Natural killer cell (primary cell): ENCODE results near the gene SON. TPM values are rescaled to one million over a fixed set of nuclear protein-coding genes. Genes with fewer than 3 reads are reported as not detected.
"Not testable (repeated sequence)": the region's sequence is repeated elsewhere in the genome, so short reads cannot be mapped to it uniquely, and the experiment has no call there.

Source experiments
- ATAC-seq, 3 donors: fragments of 150-1000 bp in 2 of 3; fragments of 200-7000 bp in 1 of 3; cut with Tn5 transposase; 1 replicate in 1 of 3; 2 replicates in 2 of 3; pipeline ENCODE4 v1.10.0; 2021; ENCODE audit warnings: mild to moderate bottlenecking in 2 of 3, moderate library complexity in 2 of 3
- DNase-seq, 2 donors: peaks; one replicate each; pipeline versions ENCODE4 v3.0.0 to v3.0.0-alpha.2; 2013 to 2021; ENCODE audit warnings: mixed read lengths in 1 of 2
- H3K27ac ChIP-seq: one replicate; pipeline ENCODE4 v1.5.1; 2013; ENCODE audit warnings: mild to moderate bottlenecking, low read length
- H3K27me3 ChIP-seq: one replicate; pipeline ENCODE4 v1.6.1; 2013; ENCODE audit warnings: low read length; ENCODE audit not compliant: control insufficient read depth, insufficient read depth
- H3K36me3 ChIP-seq: one replicate; pipeline ENCODE4 v1.6.1; 2013; ENCODE audit warnings: low read length; ENCODE audit not compliant: control insufficient read depth, insufficient read depth
- H3K4me1 ChIP-seq: one replicate; pipeline ENCODE4 v1.6.1; 2013; ENCODE audit warnings: low read length; ENCODE audit not compliant: control insufficient read depth, insufficient read depth
- H3K4me3 ChIP-seq: one replicate; pipeline ENCODE4 v1.5.1; 2013; ENCODE audit warnings: low read length
- H3K9me3 ChIP-seq: one replicate; pipeline ENCODE4 v1.6.1; 2013; ENCODE audit warnings: low read length; ENCODE audit not compliant: control insufficient read depth, insufficient read depth
- H3K27ac Mint-ChIP-seq, 2 donors: one replicate each; pipeline ENCODE4 v1.8.0; 2022; ENCODE audit warnings: mild to moderate bottlenecking in 2 of 2, mixed read lengths in 2 of 2, moderate library complexity in 1 of 2
- H3K27me3 Mint-ChIP-seq, 2 donors: one replicate each; pipeline ENCODE4 v1.8.0; 2022; ENCODE audit warnings: low read depth in 2 of 2, mixed read lengths in 2 of 2
- H3K36me3 Mint-ChIP-seq: one replicate; pipeline ENCODE4 v1.8.0; 2022; ENCODE audit warnings: mixed read lengths
- H3K4me1 Mint-ChIP-seq, 2 donors: one replicate each; pipeline ENCODE4 v1.8.0; 2022; ENCODE audit warnings: mixed read lengths in 2 of 2
- H3K4me3 Mint-ChIP-seq: one replicate; pipeline ENCODE4 v1.8.0; 2022; ENCODE audit warnings: mild to moderate bottlenecking, moderate library complexity, mixed read lengths
- H3K9me3 Mint-ChIP-seq, 2 donors: one replicate each; pipeline ENCODE4 v1.8.0; 2022; ENCODE audit warnings: mixed read lengths in 2 of 2
- WGBS: methylation state at CpG from one replicate; pipeline ENCODE4 v1.1.7; 2013; ENCODE audit warnings: missing lambda C conversion rate; ENCODE audit not compliant: insufficient coverage; 5-methylcytosine and 5-hydroxymethylcytosine counted together
- intact Hi-C: fragments of 100-400 bp; cut with micrococcal nuclease; formaldehyde crosslinking; loops from one replicate; pipeline ENCODE4 v1.14.2; 2022
- total RNA-seq, 4 donors: library from RNA; stranded (reverse); fragments of 120-200 nt in 1 of 4; gene quantifications; one replicate each; pipeline versions ENCODE4 v1.2.3 to v1.2.4, GENCODE V29; 2013 to 2022
- TF ChIP-seq, protein P1 (sequence below): fragments of 200-600 bp; IDR thresholded peaks from one replicate; pipeline ENCODE4 v1.8.0; 2022; ENCODE audit warnings: antibody characterized with exemption

The SON gene
- total RNA-seq, 3 donors from 2014 or later (not counting 1 experiment from before 2014, with no cell fraction given), result 348 to 442 (median 416) TPM

GRCh38 chr21:33619726-33620125, 76.9 kb downstream of the SON start:
- no peaks in the 10 kb centered on the region for H3K27me3 ChIP-seq
- TF ChIP-seq, protein P1, sequence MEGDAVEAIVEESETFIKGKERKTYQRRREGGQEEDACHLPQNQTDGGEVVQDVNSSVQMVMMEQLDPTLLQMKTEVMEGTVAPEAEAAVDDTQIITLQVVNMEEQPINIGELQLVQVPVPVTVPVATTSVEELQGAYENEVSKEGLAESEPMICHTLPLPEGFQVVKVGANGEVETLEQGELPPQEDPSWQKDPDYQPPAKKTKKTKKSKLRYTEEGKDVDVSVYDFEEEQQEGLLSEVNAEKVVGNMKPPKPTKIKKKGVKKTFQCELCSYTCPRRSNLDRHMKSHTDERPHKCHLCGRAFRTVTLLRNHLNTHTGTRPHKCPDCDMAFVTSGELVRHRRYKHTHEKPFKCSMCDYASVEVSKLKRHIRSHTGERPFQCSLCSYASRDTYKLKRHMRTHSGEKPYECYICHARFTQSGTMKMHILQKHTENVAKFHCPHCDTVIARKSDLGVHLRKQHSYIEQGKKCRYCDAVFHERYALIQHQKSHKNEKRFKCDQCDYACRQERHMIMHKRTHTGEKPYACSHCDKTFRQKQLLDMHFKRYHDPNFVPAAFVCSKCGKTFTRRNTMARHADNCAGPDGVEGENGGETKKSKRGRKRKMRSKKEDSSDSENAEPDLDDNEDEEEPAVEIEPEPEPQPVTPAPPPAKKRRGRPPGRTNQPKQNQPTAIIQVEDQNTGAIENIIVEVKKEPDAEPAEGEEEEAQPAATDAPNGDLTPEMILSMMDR, result no peak
- intact Hi-C loops, result no loop called here
- no peak overlapping the region for H3K27ac Mint-ChIP-seq
- no peaks in the 10 kb centered on the region for H3K9me3 Mint-ChIP-seq
- no peaks in the 10 kb centered on the region for H3K27me3 Mint-ChIP-seq
- H3K9me3 ChIP-seq, result no peaks in the 10 kb centered on the region
- H3K36me3 Mint-ChIP-seq, result no peaks in the 10 kb centered on the region
- H3K27ac ChIP-seq, result no peak overlapping the region
- no peak overlapping the region for H3K4me3 Mint-ChIP-seq
- ATAC-seq, result no peak
- 89% methylated on average over 2 of the region's 4 CpGs for WGBS
- H3K4me1 ChIP-seq, result no peaks in the 10 kb centered on the region
- no peak for DNase-seq
- no peaks in the 10 kb centered on the region for H3K4me1 Mint-ChIP-seq
- peaks cover 24% of the 10 kb centered on the region for H3K36me3 ChIP-seq
- no peak overlapping the region for H3K4me3 ChIP-seq

DNA sequence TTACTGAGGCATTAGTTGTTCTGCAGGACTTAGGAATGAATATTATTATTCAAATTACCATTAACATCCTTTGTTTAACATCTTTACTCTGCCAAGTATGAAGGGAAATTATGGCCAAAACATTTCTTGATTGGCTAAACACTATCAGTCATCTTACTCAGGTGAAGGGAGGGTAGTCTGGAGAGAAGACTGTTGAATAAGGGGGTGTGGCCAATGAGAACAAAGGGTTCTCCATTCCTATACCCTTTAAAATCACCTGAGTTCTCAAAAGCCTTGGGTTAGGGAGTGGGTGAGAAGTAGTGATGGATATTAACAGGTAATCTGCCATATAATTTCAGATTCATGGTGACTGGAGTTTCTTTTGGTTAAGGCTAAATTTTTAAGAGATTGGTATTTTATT, 79.4 kb downstream of the SON start:
- Mint-ChIP-seq H3K27ac (no peak overlapping the region), H3K4me1 (no peaks in the 10 kb centered on the region), H3K36me3 (no peaks in the 10 kb centered on the region), H3K9me3 (no peaks in the 10 kb centered on the region), H3K27me3 (no peaks in the 10 kb centered on the region), H3K4me3 (no peak overlapping the region)
- no peak for DNase-seq
- Histone ChIP-seq H3K27me3 (no peaks in the 10 kb centered on the region), H3K4me3 (no peak overlapping the region), H3K36me3 (peaks cover 27% of the 10 kb centered on the region), H3K9me3 (no peaks in the 10 kb centered on the region), H3K4me1 (no peaks in the 10 kb centered on the region), H3K27ac (no peak overlapping the region)
- ATAC-seq, result no peak
- TF ChIP-seq, protein P1, result no peak
- intact Hi-C loops, result no loop called here

DNA sequence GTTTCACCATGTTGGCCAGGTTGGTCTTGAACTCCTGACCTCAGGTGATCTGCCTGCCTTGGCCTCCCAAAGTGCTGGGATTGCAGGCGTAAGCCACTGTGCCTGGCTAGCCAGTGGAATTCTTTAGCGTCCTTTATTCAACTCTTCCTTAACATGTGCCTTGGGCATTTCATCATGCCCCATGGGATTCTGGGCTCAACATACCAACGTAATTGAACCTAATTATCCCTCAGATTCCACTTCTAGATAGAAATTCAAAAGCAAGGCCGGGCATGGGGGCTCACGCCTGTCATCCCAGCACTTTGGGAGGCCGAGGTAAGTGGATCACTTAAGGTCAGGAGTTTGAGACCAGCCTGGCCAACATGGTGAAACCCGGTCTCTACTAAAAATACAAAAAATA, 83.3 kb downstream of the SON start:
- peaks cover 34% of the 10 kb centered on the region for H3K36me3 ChIP-seq
- H3K36me3 Mint-ChIP-seq, H3K27me3 ChIP-seq, H3K4me1 Mint-ChIP-seq, H3K4me3 ChIP-seq, intact Hi-C loops, H3K27ac ChIP-seq, ATAC-seq, H3K27ac Mint-ChIP-seq, H3K9me3 ChIP-seq, DNase-seq, H3K27me3 Mint-ChIP-seq, H3K4me3 Mint-ChIP-seq, H3K9me3 Mint-ChIP-seq, H3K4me1 ChIP-seq: not testable (repeated sequence)
- 93% methylated on average over 7 of the region's 7 CpGs for WGBS

Other genes starting within 250 kb of the SON start
- gene IFNAR1, start 218.1 kb upstream of the SON start, total RNA-seq, result 10 to 100 TPM; 15.0 to 21.3 (median 19.3) TPM
- gene IFNGR2, start 139.6 kb upstream of the SON start, total RNA-seq, result 10 to 100 TPM in 1 of 3 donors, 1 to 10 TPM in 2; 3.6 to 16.5 (median 8.6) TPM
- 10 to 100 TPM; 34.5 to 42.1 (median 40.5) TPM for gene TMEM50B, start 63.1 kb upstream of the SON start, total RNA-seq
- under 1 TPM in 2 of 3 donors, not detected in 1; 0.41 to 0.63 TPM for gene DNAJC28, start 51.3 kb upstream of the SON start, total RNA-seq
- gene GART, start 921 bp upstream of the SON start, total RNA-seq, result 10 to 100 TPM; 33.4 to 53.1 (median 34.6) TPM
- gene DONSON, start 45.6 kb downstream of the SON start, total RNA-seq, result 10 to 100 TPM; 17.0 to 18.3 (median 17.3) TPM
- gene CRYZL1, start 98.7 kb downstream of the SON start, total RNA-seq, result 10 to 100 TPM; 25.8 to 32.8 (median 30.0) TPM
- 1 to 10 TPM; 1.5 to 5.1 (median 2.7) TPM for gene ITSN1, start 99.5 kb downstream of the SON start, total RNA-seq